ENCODE results near the gene TP53I11.

TP53I11 gene

DNA sequence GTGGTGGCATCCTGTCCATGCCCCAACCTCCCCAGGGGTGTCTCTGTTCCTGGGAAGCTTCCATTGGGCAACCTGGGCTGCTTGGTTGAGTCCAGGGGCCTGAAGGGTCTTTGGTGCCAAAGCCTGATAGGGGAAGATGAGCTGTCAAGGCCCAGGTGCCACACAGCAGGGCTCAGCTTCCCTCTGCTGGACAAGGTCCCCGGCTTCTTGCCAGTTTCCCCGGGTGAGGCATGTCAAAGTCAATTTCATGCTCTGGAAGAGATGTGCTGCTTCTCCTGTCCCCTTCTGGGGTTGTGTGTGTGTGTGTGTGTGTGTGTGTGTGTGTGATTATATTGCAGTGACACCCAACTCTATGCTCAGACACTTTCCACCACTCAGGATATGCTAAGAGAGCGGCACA, 26.9 kb downstream of the TP53I11 start:
- Histone ChIP-seq H3K4me3 (no peak overlapping the region), H3K27ac (no peak overlapping the region)
- TF ChIP-seq, protein P1, sequence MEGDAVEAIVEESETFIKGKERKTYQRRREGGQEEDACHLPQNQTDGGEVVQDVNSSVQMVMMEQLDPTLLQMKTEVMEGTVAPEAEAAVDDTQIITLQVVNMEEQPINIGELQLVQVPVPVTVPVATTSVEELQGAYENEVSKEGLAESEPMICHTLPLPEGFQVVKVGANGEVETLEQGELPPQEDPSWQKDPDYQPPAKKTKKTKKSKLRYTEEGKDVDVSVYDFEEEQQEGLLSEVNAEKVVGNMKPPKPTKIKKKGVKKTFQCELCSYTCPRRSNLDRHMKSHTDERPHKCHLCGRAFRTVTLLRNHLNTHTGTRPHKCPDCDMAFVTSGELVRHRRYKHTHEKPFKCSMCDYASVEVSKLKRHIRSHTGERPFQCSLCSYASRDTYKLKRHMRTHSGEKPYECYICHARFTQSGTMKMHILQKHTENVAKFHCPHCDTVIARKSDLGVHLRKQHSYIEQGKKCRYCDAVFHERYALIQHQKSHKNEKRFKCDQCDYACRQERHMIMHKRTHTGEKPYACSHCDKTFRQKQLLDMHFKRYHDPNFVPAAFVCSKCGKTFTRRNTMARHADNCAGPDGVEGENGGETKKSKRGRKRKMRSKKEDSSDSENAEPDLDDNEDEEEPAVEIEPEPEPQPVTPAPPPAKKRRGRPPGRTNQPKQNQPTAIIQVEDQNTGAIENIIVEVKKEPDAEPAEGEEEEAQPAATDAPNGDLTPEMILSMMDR (IDR thresholded peaks at IDR 0.05), result no peak
- DNase-seq (ENCODE audit: low spot score), result no peak

DNA sequence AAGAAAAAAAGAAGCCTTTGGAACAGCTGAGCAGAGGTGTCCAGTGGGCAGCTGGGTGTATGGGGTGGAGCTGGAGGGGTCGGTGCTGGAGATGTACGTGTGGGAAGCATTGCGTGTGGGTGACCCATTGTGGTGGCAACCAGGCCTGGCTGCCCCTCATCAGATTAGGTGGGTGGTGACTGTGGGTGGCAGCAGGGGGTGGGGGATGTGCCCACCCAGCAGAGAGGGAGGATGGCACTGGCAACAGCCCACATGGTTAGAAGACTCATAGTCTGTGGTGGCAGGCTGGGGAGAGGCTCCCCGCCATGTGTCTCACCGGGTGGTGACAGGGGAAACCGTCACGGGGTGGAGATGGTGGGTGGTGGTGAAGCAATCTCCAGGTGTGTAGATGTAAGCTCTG, 27.6 kb downstream of the TP53I11 start:
- TF ChIP-seq, protein P1 (IDR thresholded peaks at IDR 0.05), result no peak
- no peak for DNase-seq (ENCODE audit: low spot score)
- Histone ChIP-seq H3K27ac (no peak overlapping the region), H3K4me3 (no peak overlapping the region)

DNA sequence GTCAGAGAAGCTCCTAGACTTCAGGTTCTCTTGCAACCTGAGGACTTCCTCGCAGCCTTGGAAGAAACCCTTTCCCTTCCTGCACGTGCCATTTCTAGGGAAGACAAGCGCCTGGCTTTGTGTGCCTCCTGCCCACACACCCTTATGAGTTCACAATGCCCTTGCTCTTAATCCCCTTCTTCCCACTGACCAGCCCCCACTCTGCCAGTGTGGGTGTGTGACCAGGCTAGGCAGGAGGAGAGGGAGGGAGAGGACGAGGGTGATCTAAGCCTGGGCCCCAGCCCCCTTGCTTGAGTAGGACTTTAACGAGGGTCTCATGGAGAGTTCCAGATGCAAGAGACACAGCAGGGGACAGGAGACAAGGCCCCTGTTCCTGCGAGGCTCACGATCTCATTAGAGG, 30.2 kb downstream of the TP53I11 start:
- TF ChIP-seq, protein P1 (IDR thresholded peaks at IDR 0.05), result no peak
- Histone ChIP-seq H3K27ac (no peak overlapping the region), H3K4me3 (no peak overlapping the region)
- no peak for DNase-seq (ENCODE audit: low spot score)

DNA sequence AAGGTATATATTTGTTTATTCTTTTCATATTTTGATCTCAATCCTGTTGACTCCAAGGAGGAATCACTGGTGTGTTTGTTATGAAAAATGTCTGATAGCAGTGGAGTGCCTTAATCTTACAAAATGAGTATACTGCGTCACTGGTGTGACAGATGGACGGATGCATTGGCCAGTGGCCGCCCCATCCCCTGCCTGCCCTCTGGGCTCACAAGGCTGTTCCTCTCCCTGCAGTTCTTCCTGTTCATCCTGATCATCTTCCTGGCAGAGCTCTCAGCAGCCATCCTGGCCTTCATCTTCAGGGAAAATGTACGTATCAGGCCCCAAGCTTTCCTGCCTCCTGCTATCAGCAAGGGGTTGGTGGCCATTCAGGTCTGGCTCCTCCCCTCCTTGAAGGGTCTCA, 32.9 kb downstream of the TP53I11 start:
- no peak for DNase-seq (ENCODE audit: low spot score)
- H3K27ac ChIP-seq, result no peak overlapping the region
- TF ChIP-seq, protein P1 (IDR thresholded peaks at IDR 0.05), result no peak
- no peak overlapping the region for H3K4me3 ChIP-seq

DNA sequence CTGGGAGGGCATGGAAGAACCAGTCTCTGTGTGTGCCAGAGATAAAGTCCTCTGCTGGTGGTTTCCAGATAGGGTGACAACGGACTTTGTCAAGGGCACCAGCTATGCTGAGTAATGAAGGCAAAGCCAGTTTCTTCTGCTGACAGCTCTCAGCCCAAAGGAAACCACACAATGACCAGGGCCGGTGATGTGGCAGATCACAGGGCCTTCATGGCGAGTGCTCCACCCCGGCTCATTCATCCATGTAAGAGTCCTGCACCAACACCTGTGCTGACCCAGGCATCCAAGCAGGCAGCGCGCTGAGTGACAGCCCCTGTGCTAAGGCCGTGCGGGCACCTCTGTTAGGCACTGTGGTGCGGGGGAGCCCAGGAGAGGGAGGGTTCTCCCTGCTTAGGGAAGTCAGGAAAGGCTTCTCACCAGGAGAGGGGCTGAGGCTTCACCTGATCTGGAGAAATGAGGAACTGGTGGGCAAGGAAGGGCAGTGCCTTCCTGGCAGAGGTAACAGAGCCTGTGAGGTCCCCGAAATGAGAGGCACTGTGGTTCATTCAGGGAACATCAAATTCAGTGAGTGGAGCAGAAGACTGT, 33.8 kb downstream of the TP53I11 start:
- Histone ChIP-seq H3K4me3 (no peak overlapping the region), H3K27ac (no peak overlapping the region)
- no peak for DNase-seq (ENCODE audit: low spot score)
- TF ChIP-seq, protein P1 (IDR thresholded peaks at IDR 0.05), result no peak

DNA sequence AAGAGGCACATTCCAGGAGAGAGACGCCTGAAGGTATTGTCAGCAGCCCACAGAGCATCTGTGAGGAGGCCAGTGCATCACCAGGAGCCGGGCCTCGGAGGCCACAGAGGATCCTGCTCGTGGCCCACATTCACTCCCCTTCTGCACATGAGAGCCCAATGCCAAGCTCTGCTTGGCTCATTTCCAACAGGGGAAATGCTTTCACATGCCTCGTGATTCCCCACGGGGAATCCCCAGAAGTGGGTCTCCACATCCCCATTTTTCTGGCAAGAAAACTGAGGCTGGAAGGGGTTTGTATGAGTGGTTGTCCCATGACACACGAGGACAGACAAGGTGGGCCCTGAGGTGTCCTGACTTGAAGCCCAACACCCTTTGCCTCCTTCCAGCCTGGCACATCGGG, 34.4 kb downstream of the TP53I11 start:
- DNase-seq (ENCODE audit: low spot score), result no peak
- Histone ChIP-seq H3K27ac (no peak overlapping the region), H3K4me3 (no peak overlapping the region)
- TF ChIP-seq, protein P1 (IDR thresholded peaks at IDR 0.05), result no peak

DNA sequence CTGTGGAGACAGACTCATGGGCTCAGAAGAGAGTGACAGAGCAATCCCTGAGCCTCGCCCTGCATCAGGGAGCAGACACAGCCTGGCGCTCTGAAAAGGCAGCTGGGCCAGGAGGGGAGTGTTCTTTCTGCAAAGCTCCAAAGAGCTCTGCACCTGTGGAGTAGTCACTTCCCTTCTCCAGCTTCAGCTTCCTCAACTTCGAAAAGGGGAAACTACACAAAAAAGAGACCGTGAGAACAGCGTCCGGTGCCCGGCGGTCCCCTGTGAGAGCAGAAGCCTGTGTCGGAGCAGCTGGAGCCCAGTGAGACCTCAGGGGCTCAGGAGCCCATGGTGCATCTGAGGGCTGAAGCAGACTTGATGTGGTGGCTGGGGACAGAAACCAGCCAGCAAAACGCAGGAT, 35.1 kb downstream of the TP53I11 start:
- TF ChIP-seq, protein P1 (IDR thresholded peaks at IDR 0.05), result no peak
- DNase-seq (ENCODE audit: low spot score), result no peak
- Histone ChIP-seq H3K27ac (no peak overlapping the region), H3K4me3 (no peak overlapping the region)
